NB4 (cell line): ENCODE measurements around the gene PRKG1.

Source experiments
- DNase-seq: peaks from one replicate; pipeline ENCODE4 v3.0.0; 2010; ENCODE audit warnings: low read depth
- H3K4me3 ChIP-seq: one replicate; pipeline ENCODE4 v1.5.1; 2011; ENCODE audit warnings: mild to moderate bottlenecking, low read depth, low read length, moderate library complexity
- MAX ChIP-seq: IDR thresholded peaks from 2 replicates; pipeline ENCODE4 v1.6.1; 2011; ENCODE audit warnings: low read depth, low read length
- MYC ChIP-seq: IDR thresholded peaks from 2 replicates; pipeline ENCODE4 v1.6.1; 2011; ENCODE audit warnings: low read depth, low read length
- POLR2A ChIP-seq: IDR thresholded peaks from 2 replicates; pipeline ENCODE4 v1.6.1; 2011; ENCODE audit warnings: mild to moderate bottlenecking; ENCODE audit not compliant: insufficient read length; ENCODE audit errors: extremely low read depth
- TF ChIP-seq, protein P1 (sequence below): IDR thresholded peaks from one replicate; pipeline ENCODE4 v1.5.1; 2012; ENCODE audit warnings: low read depth, low read length

The PRKG1 gene

GRCh38 chr10:51528527-51528926, 454.2 kb downstream of the PRKG1 start:
- TF ChIP-seq, protein P1, sequence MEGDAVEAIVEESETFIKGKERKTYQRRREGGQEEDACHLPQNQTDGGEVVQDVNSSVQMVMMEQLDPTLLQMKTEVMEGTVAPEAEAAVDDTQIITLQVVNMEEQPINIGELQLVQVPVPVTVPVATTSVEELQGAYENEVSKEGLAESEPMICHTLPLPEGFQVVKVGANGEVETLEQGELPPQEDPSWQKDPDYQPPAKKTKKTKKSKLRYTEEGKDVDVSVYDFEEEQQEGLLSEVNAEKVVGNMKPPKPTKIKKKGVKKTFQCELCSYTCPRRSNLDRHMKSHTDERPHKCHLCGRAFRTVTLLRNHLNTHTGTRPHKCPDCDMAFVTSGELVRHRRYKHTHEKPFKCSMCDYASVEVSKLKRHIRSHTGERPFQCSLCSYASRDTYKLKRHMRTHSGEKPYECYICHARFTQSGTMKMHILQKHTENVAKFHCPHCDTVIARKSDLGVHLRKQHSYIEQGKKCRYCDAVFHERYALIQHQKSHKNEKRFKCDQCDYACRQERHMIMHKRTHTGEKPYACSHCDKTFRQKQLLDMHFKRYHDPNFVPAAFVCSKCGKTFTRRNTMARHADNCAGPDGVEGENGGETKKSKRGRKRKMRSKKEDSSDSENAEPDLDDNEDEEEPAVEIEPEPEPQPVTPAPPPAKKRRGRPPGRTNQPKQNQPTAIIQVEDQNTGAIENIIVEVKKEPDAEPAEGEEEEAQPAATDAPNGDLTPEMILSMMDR: no peak
- TF ChIP-seq MAX (no peak), MYC (no peak), POLR2A (no peak)
- no peak for DNase-seq
- H3K4me3 ChIP-seq: no peak overlapping the region

- no peak overlapping the region for H3K4me3 ChIP-seq
- TF ChIP-seq MYC: no peak
- TF ChIP-seq POLR2A: no peak
- TF ChIP-seq, protein P1: no peak
- TF ChIP-seq MAX: no peak
- no peak for DNase-seq
These were observed 456.3 kb downstream of the PRKG1 start for GRCh38 chr10:51530541-51530940.

DNA sequence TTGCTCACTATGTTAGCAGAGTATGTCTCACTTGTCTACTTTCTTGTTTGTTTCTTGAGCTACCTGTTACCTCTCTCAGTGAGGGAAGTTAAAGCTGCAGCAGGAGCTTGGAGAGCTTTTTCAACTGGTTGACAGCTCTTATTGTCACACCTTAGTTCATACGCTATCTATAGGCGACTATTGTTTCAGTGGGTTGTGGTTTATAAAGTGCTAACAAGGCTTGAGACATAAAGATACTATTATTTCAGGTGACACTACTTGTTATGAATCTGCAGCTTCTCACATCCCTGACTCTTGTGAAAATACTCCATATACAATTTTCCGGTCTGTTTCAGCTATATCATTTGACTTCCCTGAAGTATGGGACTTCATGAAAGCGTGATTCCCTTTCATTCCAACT, 457.8 kb downstream of the PRKG1 start:
- TF ChIP-seq, protein P1: no peak
- no peak for TF ChIP-seq MAX
- no peak overlapping the region for H3K4me3 ChIP-seq
- DNase-seq: no peak

DNA sequence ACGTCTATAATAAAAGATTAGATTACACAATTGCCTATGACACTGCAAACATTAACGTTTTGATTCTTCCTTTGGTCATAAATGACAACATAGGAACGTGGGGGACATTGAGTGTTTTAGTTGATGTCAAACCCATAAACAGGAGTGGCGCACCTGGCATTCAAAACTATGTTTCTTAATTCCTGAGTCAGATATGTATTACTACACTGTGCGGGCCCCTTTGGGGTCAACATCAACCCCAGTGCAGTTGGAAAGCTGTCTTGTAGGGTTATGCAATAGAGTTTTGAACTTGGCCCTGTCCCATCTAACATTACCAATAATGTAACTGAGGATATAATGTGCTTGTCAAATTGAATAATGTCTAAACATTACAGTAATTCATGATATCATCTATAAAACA, 468.6 kb downstream of the PRKG1 start:
- DNase-seq: no peak
- TF ChIP-seq POLR2A: no peak
- no peak for TF ChIP-seq MYC
- TF ChIP-seq, protein P1: no peak
- TF ChIP-seq MAX: no peak
- no peak overlapping the region for H3K4me3 ChIP-seq

GRCh38 chr10:51544933-51545332, 470.6 kb downstream of the PRKG1 start:
- no peak overlapping the region for H3K4me3 ChIP-seq
- TF ChIP-seq, protein P1: no peak
- TF ChIP-seq POLR2A (no peak), MYC (no peak), MAX (no peak)

DNA sequence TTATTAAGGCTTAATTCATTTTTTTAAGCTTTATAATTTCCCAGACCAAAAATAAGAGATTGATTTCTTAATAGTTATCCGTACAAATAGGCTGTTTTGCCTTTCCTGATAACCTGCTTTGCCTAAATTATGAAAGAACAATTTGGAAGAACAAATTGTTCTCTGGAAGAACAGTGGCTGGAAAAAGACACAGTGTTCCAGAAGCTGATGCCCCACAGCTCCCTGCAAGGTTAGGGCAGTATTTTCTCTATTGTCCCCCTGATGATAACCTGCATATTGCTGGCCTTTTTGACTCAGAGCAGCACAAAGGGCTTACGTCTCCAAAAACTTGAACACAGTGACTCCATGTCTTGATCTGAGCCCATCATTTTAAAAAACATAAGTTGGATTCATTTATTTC, 473.7 kb downstream of the PRKG1 start:
- DNase-seq: no peak
- H3K4me3 ChIP-seq: no peak overlapping the region
- no peak for TF ChIP-seq MYC
- TF ChIP-seq POLR2A: no peak
- TF ChIP-seq MAX: no peak
- TF ChIP-seq, protein P1: no peak

More at GRCh38 chr10:51544933-51545332, 470.6 kb downstream of the PRKG1 start:
- DNase-seq: no peak
